Fibroblast of the aortic adventitia (primary cell): ENCODE results near the gene ADGRE2. TPM values are rescaled to one million over a fixed set of nuclear protein-coding genes. Genes with fewer than 3 reads are reported as not detected.
"Not testable (repeated sequence)": the region's sequence is repeated elsewhere in the genome, so short reads cannot be mapped to it uniquely, and the experiment has no call there.

Experiments used
- DNase-seq: peaks from one replicate; pipeline ENCODE4 v3.0.0-alpha.2; 2010; ENCODE audit warnings: low read depth
- H3K4me3 ChIP-seq: 2 replicates; pipeline ENCODE4 v1.5.1; 2011; ENCODE audit warnings: low read depth, mild to moderate bottlenecking, control low read depth, low read length, moderate library complexity
- CTCF ChIP-seq: IDR thresholded peaks from 2 replicates; pipeline ENCODE4 v1.5.1; 2011; ENCODE audit warnings: mild to moderate bottlenecking, low read length, control low read depth, inconsistent platforms; ENCODE audit not compliant: insufficient read depth
- total RNA-seq: library from RNA; depleted of rRNA; stranded (reverse); fragments of >200 nt; gene quantifications from 2 replicates; pipeline ENCODE4 v1.2.3, GENCODE V29; 2012; ENCODE audit warnings: low replicate concordance

ADGRE2 gene
- total RNA-seq, 1 donor = 0.09 TPM

DNA sequence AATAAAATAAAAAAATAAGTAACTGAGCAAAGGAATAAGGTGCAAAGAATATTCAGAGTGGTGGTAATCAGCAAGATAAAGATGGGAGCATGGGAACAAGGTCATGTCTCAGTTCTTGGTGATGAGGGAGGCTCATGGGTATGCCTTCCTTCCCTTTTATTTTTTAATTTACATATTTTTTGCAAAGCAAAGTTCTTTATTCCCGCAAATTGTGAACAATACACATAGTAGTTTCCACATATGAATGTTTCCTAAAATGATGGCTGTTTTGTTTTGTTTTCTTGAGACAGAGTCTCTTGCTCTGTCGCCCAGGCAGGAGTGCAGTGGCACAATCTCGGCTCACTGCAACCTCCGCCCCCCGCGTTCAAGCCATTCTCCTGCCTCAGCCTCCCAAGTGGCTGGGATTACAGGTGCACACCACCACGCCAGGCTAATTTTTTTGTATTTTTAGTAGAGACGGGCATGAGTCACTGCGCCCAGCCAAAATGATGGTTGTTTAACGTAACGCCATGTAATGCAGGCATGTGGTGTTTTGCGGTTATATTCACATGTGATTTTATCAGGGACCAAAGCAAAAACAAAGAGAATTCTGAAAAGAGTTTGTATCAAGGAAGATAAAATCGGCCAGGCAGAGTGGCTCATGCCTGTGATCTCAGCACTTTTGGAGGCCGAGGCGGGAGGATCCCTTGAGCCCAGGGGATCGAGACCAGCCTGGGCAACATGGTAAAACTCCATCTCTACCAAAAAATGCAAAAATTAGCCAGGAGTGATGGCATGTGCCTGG lies 4.5 kb upstream of the ADGRE2 start:
- no peak for TF ChIP-seq CTCF
- DNase-seq = no peak

GRCh38 chr19:14781713-14782536 lies 3.6 kb upstream of the ADGRE2 start:
- DNase-seq, H3K4me3 ChIP-seq: not testable (repeated sequence)

More for the DNA sequence above, 4.5 kb upstream of the ADGRE2 start:
- no peak overlapping the region for H3K4me3 ChIP-seq

DNA sequence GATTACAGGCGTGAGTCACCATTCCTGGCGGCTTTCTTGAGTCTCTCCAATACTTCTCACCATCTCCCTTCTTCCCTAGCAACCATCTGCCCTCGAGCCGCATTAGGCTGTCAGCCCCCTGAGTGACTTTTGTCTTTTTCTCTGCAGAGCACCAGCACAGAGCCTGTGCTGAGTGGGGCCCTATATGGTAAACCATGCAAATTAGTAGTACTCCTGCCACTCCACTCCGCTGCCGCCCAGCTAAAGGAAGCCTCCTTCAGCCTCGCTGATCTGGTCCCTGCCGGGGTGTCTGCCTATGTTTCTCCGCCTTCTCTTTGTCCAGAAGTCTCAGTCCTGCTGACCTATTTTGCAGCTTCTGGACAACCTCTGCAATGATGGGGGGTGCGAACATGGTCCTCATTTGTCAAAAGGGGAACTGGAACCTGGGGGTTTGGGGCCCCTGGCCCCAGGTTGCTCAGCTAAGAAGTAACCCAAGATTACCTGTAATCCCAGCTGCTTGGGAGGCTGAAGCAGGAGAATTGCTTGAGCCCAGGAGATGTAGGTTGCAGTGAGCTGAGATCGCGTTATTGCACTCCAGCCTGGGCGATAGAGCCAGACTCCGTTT lies 2.4 kb upstream of the ADGRE2 start:
- not testable (repeated sequence) for H3K4me3 ChIP-seq, DNase-seq

DNA sequence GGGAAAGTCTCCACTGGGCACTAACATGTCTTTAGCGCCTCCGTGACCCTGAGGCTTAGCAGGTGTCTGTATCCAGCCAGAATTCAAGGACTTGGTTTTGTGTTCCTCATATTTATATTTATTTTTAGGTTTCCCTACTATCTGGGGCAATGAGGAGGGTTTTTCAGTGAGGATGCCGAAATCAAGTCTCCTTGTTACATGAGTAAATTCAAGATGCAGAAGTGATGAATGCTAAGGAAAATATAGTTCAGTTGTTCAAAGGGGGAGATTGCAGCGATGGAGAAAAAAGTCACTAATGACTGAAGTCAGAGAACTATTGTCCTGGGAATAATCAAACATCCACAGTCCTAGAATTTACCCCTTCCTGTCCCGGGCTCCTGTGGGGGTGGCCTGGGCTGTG lies 791 bp upstream of the ADGRE2 start:
- no peak for TF ChIP-seq CTCF
- no peak for DNase-seq
- no peak overlapping the region for H3K4me3 ChIP-seq

GRCh38 chr19:14777645-14778044 lies 715 bp downstream of the ADGRE2 start:
- not testable (repeated sequence) for DNase-seq, H3K4me3 ChIP-seq

GRCh38 chr19:14775869-14776586 lies 2.3 kb downstream of the ADGRE2 start:
- no peak for DNase-seq
- no peak overlapping the region for H3K4me3 ChIP-seq
- TF ChIP-seq CTCF = no peak

- DNase-seq, H3K4me3 ChIP-seq: not testable (repeated sequence)
Measured at GRCh38 chr19:14775326-14775725, 3.0 kb downstream of the ADGRE2 start.

- no peak for TF ChIP-seq CTCF
- no peak for DNase-seq
- H3K4me3 ChIP-seq = no peak overlapping the region
Measured at GRCh38 chr19:14774373-14774772, 4.0 kb downstream of the ADGRE2 start.

DNA sequence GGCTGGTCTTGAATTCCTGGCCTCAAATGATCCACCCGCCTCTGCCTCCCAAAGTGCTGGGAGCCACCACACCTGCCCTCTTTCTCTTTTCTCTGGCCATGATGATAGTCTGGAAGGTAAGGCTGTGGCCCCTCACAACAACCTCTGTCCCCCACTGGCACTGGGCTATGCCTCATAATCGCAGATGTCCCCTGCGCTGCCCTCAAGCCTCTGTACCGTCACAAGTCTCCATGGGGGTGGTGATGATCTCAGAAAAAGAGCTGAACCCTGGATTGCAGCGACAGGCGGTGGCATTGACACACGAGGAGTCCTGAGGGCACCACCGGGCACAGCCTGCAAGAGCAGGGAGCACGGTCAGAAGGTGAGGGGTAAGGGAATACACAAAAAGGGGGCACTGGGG lies 4.6 kb downstream of the ADGRE2 start:
- not testable (repeated sequence) for H3K4me3 ChIP-seq, DNase-seq
